H9 (cell line): ENCODE data around the gene LSS. TPM values are rescaled to one million over a fixed set of nuclear protein-coding genes. Genes with fewer than 3 reads are reported as not detected.

Experiments used
- DNase-seq: peaks from one replicate; pipeline ENCODE4 v3.0.0-alpha.2; 2017
- H2AFZ ChIP-seq: one replicate; pipeline ENCODE4 v1.6.1; 2013; ENCODE audit warnings: mild to moderate bottlenecking, low read length, control low read depth, moderate library complexity
- H2AK5ac ChIP-seq: 2 replicates; pipeline ENCODE4 v1.6.1; 2013; ENCODE audit warnings: low read length, control low read depth, mixed read lengths; ENCODE audit not compliant: insufficient read length
- H2BK120ac ChIP-seq: one replicate; pipeline ENCODE4 v1.6.1; 2013; ENCODE audit warnings: low read depth, mild to moderate bottlenecking, low read length, control low read depth, inconsistent platforms; ENCODE audit not compliant: poor library complexity, severe bottlenecking
- H2BK12ac ChIP-seq: 2 replicates; pipeline ENCODE4 v1.6.1; 2013; ENCODE audit warnings: low read length, control low read depth, mixed read lengths, low read depth; ENCODE audit not compliant: insufficient read length
- H2BK15ac ChIP-seq: 2 replicates; pipeline ENCODE4 v1.6.1; 2013; ENCODE audit warnings: low read depth, low read length, control low read depth
- H2BK20ac ChIP-seq: one replicate; pipeline ENCODE4 v1.6.1; 2013; ENCODE audit warnings: low read depth, mild to moderate bottlenecking, low read length, control low read depth, inconsistent platforms; ENCODE audit not compliant: poor library complexity, severe bottlenecking
- H2BK5ac ChIP-seq: 2 replicates; pipeline ENCODE4 v1.6.1; 2013; ENCODE audit warnings: low read length, control low read depth, mixed read lengths; ENCODE audit not compliant: insufficient read length
- H3K14ac ChIP-seq: 2 replicates; pipeline ENCODE4 v1.6.1; 2013; ENCODE audit warnings: low read length, control low read depth; ENCODE audit not compliant: insufficient read depth
- H3K18ac ChIP-seq: 2 replicates; pipeline ENCODE4 v1.6.1; 2013; ENCODE audit warnings: low read depth, mild to moderate bottlenecking, mixed read lengths, low read length, control low read depth; ENCODE audit not compliant: insufficient read length
- H3K23ac ChIP-seq: 2 replicates; pipeline ENCODE4 v1.6.1; 2013; ENCODE audit warnings: low read length, control low read depth, mixed read lengths, low read depth; ENCODE audit not compliant: insufficient read length
- H3K23me2 ChIP-seq: 2 replicates; pipeline ENCODE4 v1.6.1; 2013; ENCODE audit warnings: low read depth, mild to moderate bottlenecking, mixed read lengths, low read length, control low read depth; ENCODE audit not compliant: insufficient read length, poor library complexity, severe bottlenecking
- H3K27ac ChIP-seq: 2 replicates; pipeline ENCODE4 v1.5.1; 2013; ENCODE audit warnings: low read length, control low read depth, mixed read lengths, low read depth; ENCODE audit not compliant: insufficient read length
- H3K27me3 ChIP-seq: 2 replicates; pipeline ENCODE4 v1.6.1; 2013; ENCODE audit warnings: low read length, control low read depth, inconsistent platforms; ENCODE audit not compliant: insufficient read depth
- H3K4ac ChIP-seq: 2 replicates; pipeline ENCODE4 v1.6.1; 2013; ENCODE audit warnings: low read depth, mild to moderate bottlenecking, control low read depth, inconsistent platforms, low read length, moderate library complexity
- H3K4me1 ChIP-seq: 2 replicates; pipeline ENCODE4 v1.6.1; 2013; ENCODE audit warnings: low read length, control low read depth, inconsistent platforms; ENCODE audit not compliant: insufficient read depth
- H3K4me2 ChIP-seq: 2 replicates; pipeline ENCODE4 v1.6.1; 2013; ENCODE audit warnings: low read length, control low read depth, mixed read lengths; ENCODE audit not compliant: insufficient read length, insufficient read depth
- H3K56ac ChIP-seq: 2 replicates; pipeline ENCODE4 v1.6.1; 2013; ENCODE audit warnings: low read depth, mild to moderate bottlenecking, mixed read lengths, low read length, control low read depth; ENCODE audit not compliant: insufficient read length
- H3K79me1 ChIP-seq: 2 replicates; pipeline ENCODE4 v1.6.1; 2013; ENCODE audit warnings: low read depth, mild to moderate bottlenecking, moderate library complexity, low read length, control low read depth, inconsistent platforms; ENCODE audit not compliant: insufficient read depth, poor library complexity, severe bottlenecking
- H3K79me2 ChIP-seq: 2 replicates; pipeline ENCODE4 v1.6.1; 2013; ENCODE audit warnings: low read length, control low read depth, inconsistent platforms; ENCODE audit not compliant: insufficient read depth
- H3K9ac ChIP-seq: 2 replicates; pipeline ENCODE4 v1.6.1; 2013; ENCODE audit warnings: low read length, control low read depth, mixed read lengths; ENCODE audit not compliant: insufficient read length; ENCODE audit errors: extremely low read depth
- H3K9me3 ChIP-seq: one replicate; pipeline ENCODE4 v1.6.1; 2013; ENCODE audit warnings: low read depth, low read length, inconsistent platforms; ENCODE audit not compliant: control insufficient read depth
- H3T11ph ChIP-seq: one replicate; pipeline ENCODE4 v1.6.1; 2013; ENCODE audit warnings: mild to moderate bottlenecking, low read length, control low read depth, inconsistent platforms
- H4K20me1 ChIP-seq: one replicate; pipeline ENCODE4 v1.6.1; 2013; ENCODE audit not compliant: control insufficient read depth, insufficient read length, insufficient read depth
- H4K5ac ChIP-seq: 2 replicates; pipeline ENCODE4 v1.6.1; 2013; ENCODE audit warnings: low read depth, mild to moderate bottlenecking, mixed read lengths, low read length, control low read depth; ENCODE audit not compliant: insufficient read length
- H4K8ac ChIP-seq: replicated peaks from 2 replicates; pipeline ENCODE4 v1.6.1; 2013; ENCODE audit warnings: low read length, control low read depth, mixed read lengths, low read depth; ENCODE audit not compliant: insufficient read length
- H4K91ac ChIP-seq: 2 replicates; pipeline ENCODE4 v1.6.1; 2013; ENCODE audit warnings: low read depth, mild to moderate bottlenecking, moderate library complexity, mixed read lengths, low read length, control low read depth; ENCODE audit not compliant: insufficient read length
- H3K27ac Mint-ChIP-seq, 3 experiments: 2 replicates in 2 of 3; 3 replicates in 1 of 3; pipeline ENCODE4 v1.8.0; 2020 to 2021; ENCODE audit warnings: mixed read lengths in 3 of 3, mild to moderate bottlenecking in 1 of 3, moderate library complexity in 1 of 3
- H3K27me3 Mint-ChIP-seq: 2 replicates; pipeline ENCODE4 v1.8.0; 2021; ENCODE audit warnings: low read depth, mild to moderate bottlenecking, moderate library complexity, mixed read lengths
- H3K36me3 Mint-ChIP-seq, 3 experiments: 2 replicates in 2 of 3; 3 replicates in 1 of 3; pipeline ENCODE4 v1.8.0; 2020 to 2021; ENCODE audit warnings: low read depth in 3 of 3, mixed read lengths in 3 of 3; ENCODE audit not compliant: insufficient read depth in 1 of 3
- H3K4me1 Mint-ChIP-seq, 2 experiments: 2 replicates each; pipeline ENCODE4 v1.8.0; 2020; ENCODE audit warnings: mixed read lengths in 2 of 2
- H3K4me3 Mint-ChIP-seq, 2 experiments: 2 replicates in 1 of 2; 3 replicates in 1 of 2; pipeline ENCODE4 v1.8.0; 2020 to 2021; ENCODE audit warnings: mild to moderate bottlenecking in 2 of 2, mixed read lengths in 2 of 2, moderate library complexity in 1 of 2
- H3K9me3 Mint-ChIP-seq, 2 experiments: 2 replicates in 1 of 2; 3 replicates in 1 of 2; pipeline ENCODE4 v1.8.0; 2020; ENCODE audit warnings: mild to moderate bottlenecking in 2 of 2, mixed read lengths in 2 of 2, moderate library complexity in 1 of 2
- CTCF ChIP-seq: fragments of 200-600 bp; sonication (generic); conservative IDR thresholded peaks from 3 replicates; pipeline ENCODE4 v1.8.0; 2021; ENCODE audit warnings: antibody characterized with exemption, mild to moderate bottlenecking
- WGBS: extraction: QIAGEN DNeasy Blood & Tissue Kit; methylation state at CpG from one replicate; pipeline ENCODE4 v1.1.7; 2013; ENCODE audit warnings: missing lambda C conversion rate, low lambda C conversion rate, mixed read lengths; ENCODE audit not compliant: insufficient read length; ENCODE audit errors: extremely low coverage; 5-methylcytosine and 5-hydroxymethylcytosine counted together
- total RNA-seq: library from RNA; stranded (reverse); gene quantifications from 2 replicates; pipeline ENCODE4 v1.2.1, GENCODE V29; 2021

The LSS gene
- total RNA-seq, 1 experiment from 2014 or later, result 69.2 TPM

DNA sequence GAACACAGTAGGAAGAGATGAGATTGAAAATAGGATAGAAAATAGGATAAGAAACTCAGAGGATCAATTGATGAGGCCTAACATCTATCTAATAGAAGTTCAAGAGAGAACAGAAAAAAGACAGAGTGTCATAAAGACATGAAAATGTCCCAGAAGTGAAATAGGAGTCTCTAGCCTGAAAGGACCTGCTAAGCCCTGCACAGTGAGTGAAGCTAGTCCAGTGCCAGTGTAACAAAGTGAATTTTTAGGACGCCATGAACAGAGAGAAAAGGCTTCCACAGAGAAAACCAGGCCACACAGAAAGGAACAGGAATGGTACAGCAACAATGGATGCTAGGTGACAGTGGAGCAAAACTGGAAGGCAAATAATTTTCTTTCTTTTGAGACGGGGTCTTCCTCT, 20.3 kb upstream of the LSS start:
- Histone ChIP-seq H2BK120ac (no peak overlapping the region), H3K4me2 (no peak overlapping the region), H2AK5ac (no peak overlapping the region), H4K8ac (no peak overlapping the region), H3K56ac (no peak overlapping the region), H3K79me1 (no peaks in the 10 kb centered on the region), H3K79me2 (no peaks in the 10 kb centered on the region), H4K5ac (no peak overlapping the region), H2BK5ac (no peak overlapping the region), H2BK12ac (no peak overlapping the region), H2BK20ac (no peak overlapping the region), H3K9me3 (no peaks in the 10 kb centered on the region), H3K23me2 (no peaks in the 10 kb centered on the region), H3K4ac (no peak overlapping the region), H3K27ac (no peak overlapping the region), H3T11ph (no peak overlapping the region), H2AFZ (no peak overlapping the region), H3K27me3 (no peaks in the 10 kb centered on the region), H3K9ac (no peak overlapping the region), H3K14ac (no peak overlapping the region), H4K91ac (no peak overlapping the region), H3K18ac (no peak overlapping the region), H2BK15ac (no peak overlapping the region), H4K20me1 (no peaks in the 10 kb centered on the region), H3K4me1 (no peaks in the 10 kb centered on the region), H3K23ac (no peak overlapping the region)
- peaks cover 48 to 91% (median 78%) of the 10 kb centered on the region in 3 experiments for H3K36me3 Mint-ChIP-seq
- H3K27ac Mint-ChIP-seq, result peak overlapping the region in 2 of 3 experiments; percentile 55 to 64; a peak in 2 of 7 replicates
- no peak for DNase-seq
- no peaks in the 10 kb centered on the region for H3K27me3 Mint-ChIP-seq
- H3K4me1 Mint-ChIP-seq, result no peaks in the 10 kb centered on the region
- H3K4me3 Mint-ChIP-seq, result no peak overlapping the region
- H3K9me3 Mint-ChIP-seq, result no peaks in the 10 kb centered on the region
- no CpG with 5 or more reads among the region's 2 CpGs for WGBS
- no peak for TF ChIP-seq CTCF
